Peyer's patch (tissue), 4 donors: Measurements from ENCODE around the gene MEF2D. TPM values are rescaled to one million over a fixed set of nuclear protein-coding genes. Genes with fewer than 3 reads are reported as not detected.

Source experiments
- DNase-seq, 3 donors: peaks; one replicate each; pipeline ENCODE4 v3.0.0-alpha.2; 2017 to 2019
- H3K27ac ChIP-seq, 4 donors: fragments of 200-600 bp; sonication (generic); one replicate each; pipeline ENCODE4 v1.5.1; 2016 to 2019
- H3K27me3 ChIP-seq, 2 donors: fragments of 200-600 bp; sonication (generic); one replicate each; pipeline ENCODE4 v1.5.1; 2019
- H3K36me3 ChIP-seq, 3 donors: fragments of 200-600 bp; sonication (generic); one replicate each; pipeline ENCODE4 v1.5.1; 2016 to 2019
- H3K4me1 ChIP-seq, 4 donors: fragments of 200-600 bp; sonication (generic); one replicate each; pipeline ENCODE4 v1.5.1; 2016 to 2019
- H3K4me3 ChIP-seq, 4 donors: fragments of 200-600 bp; sonication (generic); 1 replicate in 3 of 4; 2 replicates in 1 of 4; pipeline ENCODE4 v1.5.1; 2016 to 2019; ENCODE audit warnings: mild to moderate bottlenecking in 1 of 4
- H3K9me3 ChIP-seq, 4 donors: fragments of 200-600 bp; sonication (generic); one replicate each; pipeline ENCODE4 v1.5.1; 2016 to 2019; ENCODE audit warnings: mild to moderate bottlenecking in 1 of 4
- CTCF ChIP-seq, 6 experiments: fragments of 450-650 bp in 4 of 6; fragments of 200-600 bp in 2 of 6; sonication (generic) in 1 of 6; IDR thresholded peaks; one replicate each; pipeline ENCODE4 v1.5.1; 2017 to 2019; ENCODE audit warnings: antibody characterized with exemption in 6 of 6, mild to moderate bottlenecking in 3 of 6, moderate library complexity in 1 of 6
- POLR2A ChIP-seq, 2 donors: fragments of 450-650 bp; IDR thresholded peaks; one replicate each; pipeline ENCODE4 v1.5.1; 2017; ENCODE audit warnings: antibody characterized with exemption in 2 of 2, mild to moderate bottlenecking in 2 of 2, moderate library complexity in 2 of 2
- total RNA-seq, 4 donors: library from RNA; depleted of rRNA; stranded (reverse); fragments of >200 nt; gene quantifications; one replicate each; pipeline ENCODE4 v1.1.0, GENCODE V29; 2016

Gene MEF2D
- total RNA-seq, 4 donors from 2014 or later: 46.8 to 97.4 (median 64.1) TPM

- peaks cover 6 to 24% (median 16%) of the 10 kb centered on the region in 4 donors for H3K4me1 ChIP-seq
- H3K4me3 ChIP-seq: peak overlapping the region; percentile 20 to 50 (median 46)
- TF ChIP-seq CTCF (IDR thresholded peaks at IDR 0.05) (no peak), POLR2A (IDR thresholded peaks at IDR 0.05) (no peak)
- no peak overlapping the region for H3K27ac ChIP-seq
- H3K9me3 ChIP-seq: no peaks in the 10 kb centered on the region
- peak; percentile 71 to 85 (median 78) for DNase-seq
- peaks cover 0 to 30% of the 10 kb centered on the region in 2 donors for H3K27me3 ChIP-seq
- no peaks in the 10 kb centered on the region for H3K36me3 ChIP-seq
Measured at GRCh38 chr1:156421062-156421938, 79.3 kb downstream of the MEF2D start.

- H3K4me1 ChIP-seq: peaks cover 6 to 24% (median 16%) of the 10 kb centered on the region in 4 donors
- H3K27ac ChIP-seq: peak overlapping the region in 1 of 4 donors; percentile 22
- no peaks in the 10 kb centered on the region for H3K9me3 ChIP-seq
- peaks cover 0 to 30% of the 10 kb centered on the region in 2 donors for H3K27me3 ChIP-seq
- H3K36me3 ChIP-seq: no peaks in the 10 kb centered on the region
- DNase-seq: no peak
- H3K4me3 ChIP-seq: peak overlapping the region; percentile 20 to 50 (median 46)
- TF ChIP-seq POLR2A (IDR thresholded peaks at IDR 0.05) (no peak), CTCF (IDR thresholded peaks at IDR 0.05) (peak in 1 of 6 experiments; percentile 0)
Measured at GRCh38 chr1:156420205-156421061, 80.1 kb downstream of the MEF2D start.

- Histone ChIP-seq H3K36me3 (no peaks in the 10 kb centered on the region), H3K27ac (no peak overlapping the region), H3K27me3 (peaks cover 0 to 30% of the 10 kb centered on the region in 2 donors), H3K9me3 (no peaks in the 10 kb centered on the region), H3K4me1 (peaks cover 6 to 24% (median 16%) of the 10 kb centered on the region in 4 donors), H3K4me3 (peak overlapping the region; percentile 20 to 50 (median 46))
- DNase-seq: peak in 2 of 3 donors; percentile 47 to 62
- TF ChIP-seq POLR2A (IDR thresholded peaks at IDR 0.05) (no peak), CTCF (IDR thresholded peaks at IDR 0.05) (peak in 1 of 6 experiments; percentile 32)
Measured at GRCh38 chr1:156419854-156420204, 80.7 kb downstream of the MEF2D start.

- H3K27me3 ChIP-seq: peaks cover 0 to 30% of the 10 kb centered on the region in 2 donors
- DNase-seq: no peak
Measured at GRCh38 chr1:156418416-156419070, 82.0 kb downstream of the MEF2D start.

More at GRCh38 chr1:156418416-156419070, 82.0 kb downstream of the MEF2D start:
- TF ChIP-seq POLR2A (IDR thresholded peaks at IDR 0.05): no peak
- no peak for TF ChIP-seq CTCF (IDR thresholded peaks at IDR 0.05)
- Histone ChIP-seq H3K4me3 (no peak overlapping the region), H3K9me3 (no peaks in the 10 kb centered on the region), H3K27ac (no peak overlapping the region), H3K4me1 (peaks cover 6 to 24% (median 16%) of the 10 kb centered on the region in 4 donors), H3K36me3 (no peaks in the 10 kb centered on the region)
